ENCODE data around the gene LEPROT.

GRCh38 chr1:65407877-65408276 lies 12.6 kb upstream of the LEPROT start:
- TF ChIP-seq CTCF (optimal IDR thresholded peaks at IDR 0.05 in 1 of 3, IDR thresholded peaks at IDR 0.05 in 1 of 3, conservative IDR thresholded peaks at IDR 0.05 in 1 of 3; ENCODE audit: extremely low read depth in 1 of 3, insufficient read depth in 2 of 3, low read length in 3 of 3) = no peak
- no peak for TF ChIP-seq EZH2 (IDR thresholded peaks at IDR 0.05; ENCODE audit: low read length)
